GM12873 (cell line): Measurements from ENCODE around the gene SFXN2.

Source experiments
- TF ChIP-seq, protein P1 (sequence below): IDR thresholded peaks from 2 replicates; pipeline ENCODE4 v1.5.1; 2012; ENCODE audit warnings: low read depth, mild to moderate bottlenecking, moderate library complexity, low read length, control low read depth; ENCODE audit not compliant: insufficient read depth; ENCODE audit errors: missing control alignments

SFXN2 gene

GRCh38 chr10:102743078-102743587 is 28.7 kb downstream of the SFXN2 start:
- TF ChIP-seq, protein P1, sequence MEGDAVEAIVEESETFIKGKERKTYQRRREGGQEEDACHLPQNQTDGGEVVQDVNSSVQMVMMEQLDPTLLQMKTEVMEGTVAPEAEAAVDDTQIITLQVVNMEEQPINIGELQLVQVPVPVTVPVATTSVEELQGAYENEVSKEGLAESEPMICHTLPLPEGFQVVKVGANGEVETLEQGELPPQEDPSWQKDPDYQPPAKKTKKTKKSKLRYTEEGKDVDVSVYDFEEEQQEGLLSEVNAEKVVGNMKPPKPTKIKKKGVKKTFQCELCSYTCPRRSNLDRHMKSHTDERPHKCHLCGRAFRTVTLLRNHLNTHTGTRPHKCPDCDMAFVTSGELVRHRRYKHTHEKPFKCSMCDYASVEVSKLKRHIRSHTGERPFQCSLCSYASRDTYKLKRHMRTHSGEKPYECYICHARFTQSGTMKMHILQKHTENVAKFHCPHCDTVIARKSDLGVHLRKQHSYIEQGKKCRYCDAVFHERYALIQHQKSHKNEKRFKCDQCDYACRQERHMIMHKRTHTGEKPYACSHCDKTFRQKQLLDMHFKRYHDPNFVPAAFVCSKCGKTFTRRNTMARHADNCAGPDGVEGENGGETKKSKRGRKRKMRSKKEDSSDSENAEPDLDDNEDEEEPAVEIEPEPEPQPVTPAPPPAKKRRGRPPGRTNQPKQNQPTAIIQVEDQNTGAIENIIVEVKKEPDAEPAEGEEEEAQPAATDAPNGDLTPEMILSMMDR: no peak

DNA sequence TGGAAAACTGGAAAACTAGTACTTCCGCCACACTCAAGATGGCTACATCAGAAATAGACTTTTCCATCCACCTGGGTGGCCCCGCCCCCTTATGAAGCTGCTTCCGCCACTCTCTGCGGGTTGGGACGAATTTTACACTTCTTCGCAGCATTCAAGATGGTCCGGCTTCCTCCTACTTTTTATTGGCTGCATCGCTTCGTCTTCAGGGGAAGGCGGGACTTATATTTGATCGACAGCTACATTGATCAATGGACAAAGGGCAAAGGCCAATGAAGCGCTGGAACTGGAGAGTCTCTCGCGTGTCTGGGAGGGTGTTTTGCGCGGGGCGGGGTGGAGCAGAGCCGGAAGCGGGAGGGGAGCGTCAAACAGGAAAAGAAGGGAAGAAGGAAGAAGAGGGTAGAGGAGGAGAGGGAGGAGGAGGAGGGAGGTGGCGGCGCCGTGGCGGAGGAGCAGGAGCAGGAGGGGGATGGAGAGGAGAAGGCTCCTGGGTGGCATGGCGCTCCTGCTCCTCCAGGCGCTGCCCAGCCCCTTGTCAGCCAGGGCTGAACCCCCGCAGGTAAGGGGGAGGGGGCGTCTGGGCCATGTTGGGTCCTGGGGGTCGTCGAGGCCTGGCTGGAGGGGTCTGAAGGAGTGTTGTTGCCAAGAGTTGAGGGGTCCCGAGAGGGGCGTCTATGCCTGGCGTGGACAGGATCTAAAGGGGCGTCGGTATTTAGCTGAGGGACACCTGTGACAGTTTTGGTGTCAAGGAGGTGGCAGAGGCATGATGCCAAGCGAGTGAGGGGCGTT is 29.3 kb downstream of the SFXN2 start, which contains the start of gene WBP1L:
Gene WBP1L (plus strand): TSS at position 361 of the 786 bp plus-strand sequence. CDS start 106 bp downstream, at position 467.
- TF ChIP-seq, protein P1: peak; percentile 5

- TF ChIP-seq, protein P1: no peak
These were observed 30.1 kb downstream of the SFXN2 start for GRCh38 chr10:102744374-102745051.

GRCh38 chr10:102745157-102745556 is 30.7 kb downstream of the SFXN2 start:
- TF ChIP-seq, protein P1: no peak

DNA sequence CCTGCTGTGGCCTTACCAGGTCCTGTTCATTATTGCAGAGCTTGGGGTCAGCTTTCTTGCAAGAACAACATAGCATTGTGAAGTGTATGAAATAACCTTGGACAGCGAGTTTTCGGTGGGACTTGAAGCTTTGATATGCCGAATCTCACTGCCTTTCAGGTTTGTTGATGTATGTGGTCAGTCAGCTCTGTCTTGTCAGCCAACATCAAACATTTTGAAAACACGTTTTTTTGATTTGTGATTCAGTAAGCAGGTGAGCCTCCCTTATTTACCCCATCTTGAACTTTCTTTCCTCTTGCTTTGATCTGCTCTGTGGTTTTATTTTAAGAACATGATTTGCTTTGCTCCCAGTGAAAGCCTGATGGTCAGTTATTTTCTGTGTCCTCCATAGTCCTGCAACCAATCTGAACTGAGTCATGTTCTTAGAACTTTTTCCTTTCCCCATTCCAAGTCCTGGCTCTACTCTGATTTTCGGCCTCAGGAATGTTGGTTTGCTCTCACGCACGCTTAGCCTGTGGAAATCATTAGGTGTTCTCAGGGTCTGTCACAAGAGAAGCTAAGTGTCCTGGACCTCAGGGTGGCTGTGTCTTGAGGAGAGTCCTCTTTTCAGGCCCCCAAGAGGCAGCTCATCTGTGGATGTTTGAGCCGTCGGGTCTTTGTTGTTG is 38.0 kb downstream of the SFXN2 start:
- TF ChIP-seq, protein P1: no peak

DNA sequence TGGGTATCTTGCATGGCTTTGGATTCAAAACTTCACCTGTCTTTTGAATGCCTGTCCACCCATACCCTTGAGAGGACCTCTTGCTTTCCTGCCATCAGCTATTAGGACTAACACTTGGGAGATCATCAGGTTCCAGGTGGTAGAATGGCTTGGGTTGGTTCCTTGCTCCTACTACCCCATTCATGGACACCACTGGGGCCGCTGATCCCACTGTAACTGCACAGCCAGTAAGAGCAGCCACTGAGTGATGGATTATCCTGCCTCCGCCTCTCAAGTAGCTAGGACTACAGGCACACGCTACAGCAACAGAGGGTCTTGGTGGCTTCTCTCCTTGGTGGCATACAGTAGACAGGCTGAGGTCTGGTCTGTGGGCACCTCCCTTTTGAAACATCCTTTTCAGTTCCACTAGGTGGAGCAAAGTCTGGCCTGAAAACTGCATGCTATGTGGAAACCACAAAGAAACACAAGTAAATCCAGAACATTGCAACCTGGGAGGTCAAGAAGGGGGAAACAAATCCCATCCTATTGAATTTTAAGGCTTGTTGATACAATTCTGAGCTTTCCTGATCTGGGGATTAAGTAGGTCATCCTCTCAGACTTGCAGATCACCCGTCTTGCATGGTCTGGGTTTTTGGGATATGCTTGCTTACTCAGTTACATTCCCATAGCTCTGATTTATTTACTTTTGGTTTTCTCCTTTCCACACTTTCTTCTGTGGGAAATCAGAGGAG is 38.7 kb downstream of the SFXN2 start:
- TF ChIP-seq, protein P1: peak; percentile 69

DNA sequence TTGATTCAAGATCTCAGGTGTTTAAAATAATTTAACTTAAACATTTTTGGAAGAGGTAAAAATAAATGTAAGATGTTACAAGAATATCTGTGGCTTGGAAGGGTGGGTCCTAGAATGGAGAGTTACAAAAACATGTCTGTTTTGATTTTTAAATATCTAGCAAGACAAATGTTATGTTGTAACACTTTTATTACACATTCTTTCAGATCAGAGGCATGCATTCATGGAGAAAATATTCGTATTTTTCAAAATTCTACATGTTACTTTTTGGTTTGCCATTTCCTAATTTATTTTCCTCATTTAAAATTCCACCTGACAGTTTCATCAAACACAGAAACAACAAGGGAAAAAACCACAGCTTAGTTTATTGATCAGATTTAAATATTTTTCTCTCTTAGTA is 39.3 kb downstream of the SFXN2 start:
- TF ChIP-seq, protein P1: no peak
